T-helper 22 cell (primary cell): ENCODE data around the gene PROM2.

Experiments
- DNase-seq: peaks from one replicate; pipeline ENCODE4 v3.0.0-alpha.2; 2020; ENCODE audit warnings: low read depth

The PROM2 gene

DNA sequence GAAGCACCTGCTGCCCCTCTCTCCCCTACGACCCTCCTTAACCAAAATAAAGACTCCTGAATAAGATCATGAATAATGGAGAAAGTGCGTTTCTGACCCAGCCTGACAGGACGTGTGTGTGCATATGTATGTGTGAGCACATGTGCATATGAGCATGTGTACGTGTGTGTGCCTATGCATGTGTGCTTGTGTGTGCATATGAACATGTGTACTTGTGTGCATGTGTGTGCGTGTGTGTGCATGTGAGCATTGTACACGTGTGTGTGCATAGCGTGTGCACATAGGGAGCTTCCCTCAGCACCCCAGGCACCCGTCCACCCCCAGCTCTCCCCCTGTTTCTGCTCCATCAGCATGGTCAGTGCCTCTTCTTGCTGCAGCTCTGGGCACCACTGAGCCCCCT is 33.6 kb downstream of the PROM2 start:
- DNase-seq: no peak

DNA sequence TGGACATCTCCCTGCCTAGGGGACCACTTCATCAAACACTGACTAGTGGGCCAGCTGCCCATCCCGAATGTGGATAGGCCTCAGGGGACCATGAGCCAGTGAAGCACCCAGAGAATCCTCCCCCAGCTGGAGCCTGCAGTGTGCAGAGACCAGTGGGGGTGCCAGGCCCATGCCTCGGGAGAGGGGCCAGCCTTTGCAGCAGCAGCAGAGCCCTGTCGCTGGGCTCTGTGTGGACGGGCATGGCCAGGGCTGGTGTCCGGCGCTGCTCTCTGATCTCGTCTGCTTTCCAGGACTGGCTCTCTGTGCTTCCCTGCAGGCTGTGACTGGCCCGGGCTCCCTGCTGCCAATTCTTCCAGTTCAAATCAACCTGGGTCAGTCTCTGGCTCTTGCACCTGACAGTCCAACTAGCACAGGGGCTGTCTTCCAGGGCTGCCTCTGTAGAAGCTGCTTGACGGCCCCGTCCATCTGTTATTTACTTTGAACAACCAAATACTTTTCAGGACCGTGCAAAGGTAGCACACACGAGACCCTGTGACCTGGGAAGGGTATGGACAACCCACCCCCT is 34.3 kb downstream of the PROM2 start:
- no peak for DNase-seq

DNA sequence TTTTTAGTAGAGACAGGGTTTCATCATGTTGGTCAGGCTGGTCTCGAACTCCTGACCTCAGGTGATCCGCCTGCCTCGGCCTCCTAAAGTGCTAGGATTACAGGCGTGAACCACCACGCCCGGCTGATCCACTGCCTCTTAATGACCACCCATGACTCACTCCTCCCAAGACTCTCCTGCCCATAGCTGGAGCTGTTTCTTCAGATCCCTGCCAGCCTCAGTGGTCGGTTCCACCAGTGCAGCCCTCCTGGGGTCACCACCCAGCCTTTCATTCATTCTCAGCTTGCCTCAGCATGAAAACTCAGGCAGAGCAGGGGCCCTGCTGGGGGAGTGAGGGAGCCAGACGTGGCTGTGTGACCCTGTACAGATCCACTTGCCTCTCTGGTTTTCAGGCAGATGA is 35.4 kb downstream of the PROM2 start:
- DNase-seq: no peak

DNA sequence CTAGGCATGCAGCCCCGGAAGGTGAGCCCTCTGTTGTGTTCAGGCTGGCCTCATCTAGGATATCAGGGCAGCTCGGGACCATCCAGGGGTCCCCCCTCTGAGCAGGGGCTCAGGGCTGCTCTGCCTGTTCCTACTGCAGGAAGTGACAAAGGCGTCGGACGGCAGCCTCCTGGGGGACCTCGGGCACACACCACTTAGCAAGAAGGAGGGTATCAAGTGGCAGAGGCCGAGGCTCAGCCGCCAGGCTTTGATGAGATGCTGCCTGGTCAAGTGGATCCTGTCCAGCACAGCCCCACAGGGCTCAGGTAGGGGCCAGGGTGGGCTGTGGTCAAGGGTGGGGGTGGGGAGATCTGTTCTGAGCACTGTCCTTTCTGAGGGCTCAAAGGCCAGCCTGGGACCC is 36.0 kb downstream of the PROM2 start:
- DNase-seq: no peak

- no peak for DNase-seq
Measured at GRCh38 chr2:95310651-95311050, 36.4 kb downstream of the PROM2 start.

DNA sequence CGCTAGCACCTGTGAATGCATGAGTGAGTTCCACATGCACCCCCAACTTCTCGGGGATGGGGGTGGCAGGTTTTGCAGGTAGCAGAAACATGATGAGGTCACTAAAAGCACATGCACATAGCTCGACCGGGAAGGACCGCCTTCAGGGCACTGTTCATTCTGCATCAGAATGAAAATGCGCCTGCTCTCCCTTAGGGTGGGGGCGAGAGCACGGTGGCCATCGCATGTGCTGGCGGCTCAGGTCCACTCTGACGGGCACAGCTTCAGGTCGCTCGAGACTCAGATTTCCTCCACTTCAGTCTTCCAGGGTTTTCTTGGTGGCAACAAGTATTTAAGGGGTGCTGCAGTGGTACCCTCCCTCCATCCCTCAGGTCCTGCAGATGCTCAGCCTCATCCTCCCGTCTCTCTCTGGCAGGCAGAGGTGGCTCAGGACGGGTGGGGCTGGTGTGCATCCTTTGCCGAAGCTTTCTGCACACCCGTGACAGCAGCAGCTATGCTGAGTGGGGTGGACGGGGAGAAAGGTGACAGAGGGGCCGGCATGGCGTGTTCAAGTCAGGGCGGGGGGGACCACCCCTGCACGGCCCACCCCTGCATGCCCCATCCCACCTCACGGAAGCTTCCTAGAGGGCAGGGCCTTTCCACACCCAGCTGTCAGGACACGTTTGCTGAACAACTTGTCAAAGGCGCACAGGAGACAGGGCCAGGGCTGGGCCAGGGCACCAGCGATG is 37.7 kb downstream of the PROM2 start:
- no peak for DNase-seq

GRCh38 chr2:95312543-95313201 is 38.4 kb downstream of the PROM2 start:
- DNase-seq: no peak

- no peak for DNase-seq
Measured at GRCh38 chr2:95313296-95314131, 39.3 kb downstream of the PROM2 start.

- DNase-seq: no peak
Measured at GRCh38 chr2:95314598-95314963, 40.3 kb downstream of the PROM2 start.

GRCh38 chr2:95314964-95315611 is 40.8 kb downstream of the PROM2 start:
- DNase-seq: no peak

DNA sequence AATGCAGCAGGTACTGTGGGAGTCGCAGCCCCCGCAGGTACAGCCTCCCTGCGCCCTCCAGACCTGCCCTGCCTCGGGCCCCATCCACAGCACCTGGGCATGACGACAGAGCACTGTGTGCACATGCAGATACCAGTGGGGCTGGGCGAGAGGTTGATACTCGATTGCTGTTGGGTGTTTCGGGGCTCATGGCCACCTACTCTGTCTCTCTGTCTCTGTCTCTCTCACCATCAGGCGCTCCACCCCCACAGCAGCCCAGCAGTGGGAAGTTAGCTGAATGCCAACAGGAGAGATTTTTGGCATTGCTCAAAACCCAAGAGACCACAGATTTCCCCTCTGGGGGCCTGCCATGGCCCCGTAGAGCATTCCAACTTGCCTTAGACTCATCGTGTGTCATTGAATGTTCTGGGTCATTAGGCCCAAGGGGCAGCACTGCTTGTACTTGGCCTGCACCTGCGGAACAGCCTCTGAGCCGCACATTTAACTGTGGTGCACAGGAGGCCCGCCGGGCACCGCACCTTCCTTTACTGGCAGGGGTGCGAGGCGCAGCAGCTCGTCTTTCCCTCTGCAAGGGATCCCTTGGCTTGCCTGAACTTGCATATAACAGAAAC is 41.7 kb downstream of the PROM2 start:
- no peak for DNase-seq

DNA sequence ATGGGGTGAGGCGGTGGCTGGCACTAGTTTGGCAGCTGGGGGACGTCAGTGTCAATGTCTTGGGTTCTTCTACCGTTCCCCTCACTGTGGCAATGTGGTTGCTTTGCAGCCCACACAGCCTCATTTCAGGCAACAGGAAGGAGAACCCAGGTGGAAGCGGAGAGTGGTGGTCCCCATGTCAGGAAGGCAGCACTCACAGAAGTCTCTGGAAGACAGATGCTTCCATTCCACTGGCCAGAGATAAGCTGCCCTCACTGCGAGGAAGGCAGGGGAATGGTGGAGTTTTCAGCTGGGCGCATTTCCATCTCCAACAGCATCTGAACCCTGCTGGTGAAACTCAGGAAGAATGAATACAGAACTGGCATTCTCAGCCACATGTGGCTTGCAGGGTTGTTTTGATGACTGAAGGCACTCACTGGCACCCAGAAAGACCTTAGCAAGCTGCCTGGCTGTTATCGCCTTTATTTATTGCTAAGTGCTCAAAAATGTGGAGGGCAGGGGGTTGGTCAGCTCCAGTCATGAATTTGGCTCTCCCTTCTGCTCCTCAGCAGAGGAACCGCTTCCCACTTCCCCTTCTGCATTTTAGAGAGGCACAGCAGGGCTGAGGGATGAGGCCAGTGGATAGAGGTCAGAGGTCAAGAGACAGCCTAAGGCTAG is 42.3 kb downstream of the PROM2 start:
- DNase-seq: no peak

DNA sequence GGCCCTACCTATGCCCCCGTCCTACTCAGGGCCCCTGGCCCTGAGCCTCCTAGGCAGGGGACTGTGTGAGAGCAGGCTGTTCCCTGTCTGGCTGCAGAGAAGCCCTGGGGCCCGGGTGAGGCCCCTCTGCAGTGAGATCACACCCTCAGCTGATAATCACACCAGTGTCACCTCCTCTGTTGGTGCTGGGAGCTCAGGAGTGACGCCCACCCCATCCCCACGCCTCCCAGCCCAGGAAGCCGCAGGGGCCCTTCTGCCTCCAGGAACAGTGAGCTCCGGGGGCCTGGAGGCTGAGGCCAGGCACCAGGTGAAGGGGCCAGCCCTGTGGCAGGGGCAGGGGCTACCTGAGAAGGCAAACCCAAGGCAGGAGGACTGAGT is 42.9 kb downstream of the PROM2 start:
- DNase-seq: no peak

- DNase-seq: no peak
Measured at GRCh38 chr2:95317665-95318425, 43.6 kb downstream of the PROM2 start.

- no peak for DNase-seq
Measured at GRCh38 chr2:95318431-95319220, 44.4 kb downstream of the PROM2 start.

DNA sequence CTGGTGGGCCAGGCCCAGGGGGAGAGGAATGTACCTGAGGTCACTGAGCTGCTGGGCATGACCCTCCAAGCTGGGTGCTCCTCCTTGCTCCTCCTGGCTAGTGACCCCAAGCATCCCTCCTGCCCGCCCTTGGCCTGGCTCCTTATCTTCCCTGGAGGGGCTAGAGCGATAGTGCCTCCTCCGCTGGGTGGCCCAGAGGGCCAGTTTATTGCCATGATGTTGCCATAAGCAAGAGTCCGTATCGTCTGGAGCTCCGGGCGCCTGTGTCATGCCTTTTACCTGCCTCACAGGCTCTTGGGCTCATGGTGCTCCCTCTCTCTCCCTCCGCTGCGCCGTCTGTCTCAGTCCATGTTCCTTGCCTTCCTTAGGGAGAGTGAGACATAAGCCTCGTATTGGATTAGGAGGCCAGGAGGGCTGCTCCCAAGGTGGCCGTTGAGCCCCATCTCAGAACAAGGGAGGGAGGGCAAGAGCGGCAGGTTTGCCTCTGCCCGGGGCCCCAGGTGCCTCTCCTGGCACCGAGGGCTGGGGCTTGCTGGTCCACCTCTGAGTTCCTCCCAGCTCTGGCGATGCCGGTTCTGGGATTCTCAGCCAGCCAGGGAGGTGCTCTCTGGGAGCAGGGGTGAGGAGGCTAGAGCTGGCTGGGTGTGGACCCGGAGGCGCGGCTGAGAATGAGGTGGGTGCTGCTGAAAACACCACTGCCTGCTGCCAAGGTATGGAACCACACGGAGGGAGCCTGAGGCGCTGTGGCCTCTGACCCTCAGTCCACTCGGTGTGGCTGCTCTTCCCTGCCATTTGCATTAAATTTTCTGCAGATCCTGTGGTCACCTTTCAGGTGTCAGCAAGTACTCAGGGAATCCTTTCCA is 45.5 kb downstream of the PROM2 start:
- DNase-seq: no peak

DNA sequence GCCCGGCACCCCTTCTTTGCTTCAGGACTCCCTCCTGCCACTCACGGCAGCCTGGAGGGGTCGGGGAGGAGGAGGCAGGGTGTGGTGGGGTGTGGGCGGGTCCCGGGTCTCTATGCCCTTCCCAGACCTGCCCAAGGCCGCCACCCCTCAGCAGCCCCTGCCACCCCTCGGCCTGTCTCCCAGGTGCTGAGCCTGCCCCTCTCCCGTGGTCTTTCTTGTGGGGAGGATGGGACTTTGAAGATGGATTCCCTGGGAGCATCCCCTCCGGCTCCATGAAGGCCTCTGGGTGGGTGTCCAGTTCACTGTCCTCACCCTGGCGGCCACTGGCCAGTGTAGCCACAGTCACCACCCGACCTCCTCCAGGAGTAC is 46.1 kb downstream of the PROM2 start:
- DNase-seq: no peak

GRCh38 chr2:95320986-95321767 is 46.9 kb downstream of the PROM2 start:
- no peak for DNase-seq
